NOMO-1 (cell line): ENCODE data around the gene SUPT20HL1.

Experiments
- DNase-seq, 2 experiments: peaks; one replicate each; lab custom pipeline; 2025; ENCODE audit not compliant: unreplicated experiment in 2 of 2; lab: John Stamatoyannopoulos, UW

SUPT20HL1 gene

GRCh38 chrX:24395775-24396174, 35.3 kb downstream of the SUPT20HL1 start:
- DNase-seq, result peak; percentile 40 to 52

DNA sequence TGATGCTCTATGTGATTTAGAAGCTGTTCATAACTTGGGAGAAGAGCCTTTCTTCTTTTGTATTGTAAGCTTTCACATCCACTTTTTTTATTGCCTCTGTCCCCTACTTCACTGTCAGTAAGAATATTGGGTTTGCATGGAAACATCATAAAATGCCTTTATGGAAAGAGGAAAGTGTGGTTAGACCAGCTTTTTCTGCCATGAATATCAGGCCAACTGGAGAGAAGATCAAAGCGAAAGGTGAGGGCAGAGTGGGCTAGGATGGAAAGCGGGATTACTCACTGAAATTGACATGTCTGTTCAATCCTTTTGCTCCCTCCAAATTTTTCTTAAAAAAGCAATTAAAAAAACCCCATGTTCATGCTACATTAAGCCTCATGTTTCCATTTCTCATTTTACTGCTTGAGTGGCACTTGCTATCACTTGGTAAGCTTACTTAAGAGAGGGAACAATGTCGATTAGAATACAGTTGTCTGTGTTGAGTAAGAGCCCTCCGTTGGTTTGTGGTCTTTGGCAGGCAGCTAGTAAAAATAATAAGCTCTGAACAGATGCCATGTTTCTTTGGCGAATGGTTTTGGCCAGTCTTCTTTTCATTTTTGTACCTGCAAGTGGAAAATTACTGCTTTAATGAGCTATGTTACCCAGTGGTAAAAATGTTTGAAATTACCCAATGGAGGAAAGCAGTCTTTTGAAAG, 35.9 kb downstream of the SUPT20HL1 start:
- DNase-seq, result peak; percentile 6 to 37

DNA sequence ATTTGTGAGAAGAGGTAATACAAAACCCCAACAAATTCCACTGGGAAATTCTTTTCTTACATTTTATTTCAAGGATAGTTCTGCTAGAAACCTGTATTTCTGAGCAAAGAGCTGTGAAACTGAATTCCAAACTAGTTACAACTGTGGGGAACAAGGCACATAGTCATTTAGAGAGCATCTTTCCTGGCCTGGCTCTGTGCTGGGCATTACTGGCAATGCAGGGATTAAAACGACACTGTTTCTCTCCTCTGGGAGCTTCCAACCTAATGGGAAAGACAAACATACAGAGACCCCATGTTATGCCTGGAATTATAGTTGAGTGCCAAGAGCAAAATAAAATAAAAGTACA, 36.5 kb downstream of the SUPT20HL1 start:
- no peak for DNase-seq

- DNase-seq, result no peak
Observed at GRCh38 chrX:24398766-24399165, 38.3 kb downstream of the SUPT20HL1 start.

GRCh38 chrX:24399550-24399949, 39.1 kb downstream of the SUPT20HL1 start:
- no peak for DNase-seq

DNA sequence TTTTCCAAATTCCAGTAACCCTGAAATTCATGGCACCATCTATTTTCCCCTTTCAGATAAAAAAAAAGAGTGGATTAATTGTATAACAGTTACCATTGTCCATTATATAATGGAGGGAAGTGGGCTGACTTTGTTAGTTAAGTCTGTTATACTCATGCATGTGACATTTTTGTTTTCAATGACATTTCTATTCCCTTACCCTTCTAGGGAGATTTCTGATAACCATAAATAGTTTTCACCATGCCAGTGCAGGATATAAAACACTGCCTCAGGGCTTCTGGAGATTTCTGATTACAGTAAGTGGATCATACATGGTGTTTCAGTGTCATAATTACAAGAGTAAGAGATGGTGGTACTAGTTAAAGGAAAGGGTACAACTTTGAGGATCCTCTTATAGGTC, 45.5 kb downstream of the SUPT20HL1 start:
- DNase-seq, result no peak
